GM19240 (cell line): ENCODE measurements around the gene METTL16.
"Not testable (repeated sequence)": the region's sequence is repeated elsewhere in the genome, so short reads cannot be mapped to it uniquely, and the experiment has no call there.

ENCODE experiments used
- DNase-seq: peaks from one replicate; pipeline ENCODE4 v3.0.0; 2011; ENCODE audit warnings: low spot score; ENCODE audit not compliant: insufficient read length

METTL16 gene

DNA sequence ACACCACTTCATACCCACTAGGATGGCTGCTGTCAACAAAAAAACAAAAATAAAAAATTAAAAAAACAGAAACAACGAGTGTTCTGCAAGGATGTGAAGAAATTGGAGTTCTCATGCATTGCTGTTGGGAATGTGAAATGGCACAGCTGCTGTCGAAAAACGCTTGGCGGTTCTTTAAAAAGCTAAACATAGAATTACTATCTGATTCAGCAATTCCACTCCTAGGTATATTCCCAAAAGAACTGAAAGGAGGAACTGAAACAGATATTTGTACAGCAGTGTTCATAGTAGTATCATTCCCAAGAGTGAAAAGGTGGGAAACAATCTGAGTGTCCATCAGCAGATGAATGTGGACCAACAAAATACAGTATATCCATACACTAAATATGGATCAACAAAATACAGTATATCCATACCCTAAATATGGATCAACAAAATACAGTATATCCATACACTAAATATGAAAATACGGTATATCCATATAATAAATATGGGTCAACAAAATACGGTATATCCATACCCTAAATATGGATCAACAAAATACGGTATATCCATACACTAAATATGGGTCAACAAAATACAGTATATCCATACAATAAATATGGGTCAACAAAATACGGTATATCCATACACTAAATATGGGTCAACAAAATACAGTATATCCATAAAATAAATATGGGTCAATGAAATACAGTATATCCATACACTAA is 8.7 kb downstream of the METTL16 start:
- no peak for DNase-seq

DNA sequence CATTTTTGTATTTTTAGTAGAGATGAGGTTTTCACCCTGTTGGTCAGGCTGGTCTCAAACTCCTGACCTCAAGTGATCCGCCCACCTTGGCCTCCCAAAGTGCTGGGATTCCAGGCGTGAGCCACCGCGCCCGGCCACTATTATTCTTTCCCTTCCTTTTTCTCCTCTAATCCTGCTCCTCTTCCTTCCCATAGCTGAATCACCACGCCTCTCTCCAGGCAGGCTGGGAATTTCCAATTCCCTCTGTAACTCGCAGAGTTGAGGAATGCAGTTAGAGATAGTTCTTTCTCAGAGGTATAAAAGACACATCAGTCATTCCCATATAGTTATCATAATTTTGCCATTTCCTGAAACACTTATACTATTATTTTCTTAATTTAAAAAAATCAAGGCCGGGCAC is 11.2 kb downstream of the METTL16 start:
- DNase-seq, result no peak

DNA sequence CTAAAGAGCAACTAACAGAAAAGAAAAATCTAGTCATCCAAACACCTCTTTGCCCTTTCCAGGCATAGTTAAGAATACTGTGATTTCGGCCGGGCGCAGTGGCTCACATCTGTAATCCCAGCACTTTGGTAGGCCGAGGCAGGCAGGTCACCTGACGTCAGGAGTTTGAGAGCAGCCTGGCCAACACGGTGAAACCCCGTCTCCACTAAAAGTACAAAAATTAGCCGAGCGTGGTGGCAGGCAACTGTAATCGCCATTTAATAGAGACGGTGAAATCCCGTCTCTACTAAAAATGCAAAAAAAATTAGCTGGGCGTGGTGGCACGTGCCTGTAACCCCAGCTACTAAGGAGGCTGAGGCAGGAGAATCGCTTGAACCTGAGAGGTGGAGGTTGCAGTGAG is 22.4 kb downstream of the METTL16 start:
- DNase-seq, result not testable (repeated sequence)

DNA sequence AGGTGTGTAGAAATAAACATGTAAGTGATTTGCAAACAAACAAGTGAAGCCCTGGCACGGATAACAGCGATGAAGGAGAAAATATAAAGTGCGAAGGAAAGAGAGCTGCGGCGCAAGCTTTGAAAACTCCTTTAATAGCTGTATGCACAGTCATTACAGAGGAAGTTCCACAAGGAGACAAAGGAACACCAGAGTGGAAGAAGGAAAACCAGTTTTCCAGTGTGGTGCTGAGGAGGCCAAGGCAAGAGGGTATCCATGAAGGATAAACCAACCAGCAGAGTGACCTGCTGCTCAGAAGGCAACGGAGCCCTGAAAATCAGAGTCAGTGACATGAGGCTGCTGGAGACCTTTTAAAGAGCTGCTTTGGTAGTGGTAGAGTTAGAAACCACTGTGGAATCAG is 24.4 kb downstream of the METTL16 start:
- no peak for DNase-seq

DNA sequence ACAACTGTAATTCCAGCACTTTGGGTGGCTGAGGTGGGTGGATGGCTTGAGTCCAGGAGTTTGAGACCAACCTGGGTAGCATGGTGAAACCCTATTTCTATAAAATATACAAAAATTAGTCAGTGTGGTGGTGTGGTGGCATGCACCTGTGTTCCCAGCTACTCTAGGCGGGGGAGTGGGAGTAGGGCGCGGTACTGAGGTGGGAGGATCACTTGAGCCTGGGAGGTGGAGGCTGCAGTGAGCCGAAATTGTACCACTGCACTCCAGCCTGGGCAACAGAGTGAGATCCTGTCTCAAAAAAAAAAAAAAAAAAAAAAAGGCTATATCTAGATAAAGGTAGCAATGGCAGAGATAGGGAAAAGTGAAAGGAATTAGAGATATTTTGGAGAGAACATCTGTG is 25.0 kb downstream of the METTL16 start:
- not testable (repeated sequence) for DNase-seq

DNA sequence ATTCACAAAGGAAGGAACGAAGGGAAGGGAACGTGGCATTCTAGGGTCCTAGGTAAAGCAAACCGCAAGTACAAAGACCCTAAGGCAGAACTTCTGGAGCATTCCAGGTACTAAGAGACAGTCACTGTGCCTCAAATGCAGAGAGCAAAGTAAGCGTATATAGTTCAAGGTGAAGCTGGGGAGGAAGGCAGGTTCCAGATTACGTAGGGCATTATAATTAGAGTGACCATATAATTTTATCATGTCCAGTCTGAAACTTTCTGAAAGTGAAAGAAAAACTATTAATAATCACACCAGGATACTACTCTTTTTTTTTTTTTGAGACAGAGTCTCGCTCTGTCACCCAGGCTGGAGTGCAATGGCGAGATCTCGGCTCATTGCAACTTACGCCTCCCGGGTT is 25.7 kb downstream of the METTL16 start:
- DNase-seq, result no peak

DNA sequence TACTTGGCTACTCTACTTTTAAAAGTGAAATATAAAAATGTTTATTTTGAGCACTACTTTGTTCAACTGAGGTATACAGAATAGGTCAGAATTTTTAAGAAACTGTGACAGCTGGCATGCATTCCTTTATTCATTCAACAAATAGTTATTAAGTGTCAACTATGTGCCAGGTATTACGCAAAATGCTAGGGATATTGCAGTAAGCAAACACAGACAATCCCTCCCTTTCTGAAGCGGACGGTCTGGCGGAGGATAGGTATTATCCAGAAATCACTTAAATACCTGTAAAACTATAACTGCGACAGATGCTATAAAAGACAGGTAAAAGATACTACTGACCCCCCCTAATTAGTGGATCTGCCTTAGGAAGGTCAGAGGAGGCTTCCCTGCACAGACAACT is 26.1 kb downstream of the METTL16 start:
- DNase-seq, result no peak

DNA sequence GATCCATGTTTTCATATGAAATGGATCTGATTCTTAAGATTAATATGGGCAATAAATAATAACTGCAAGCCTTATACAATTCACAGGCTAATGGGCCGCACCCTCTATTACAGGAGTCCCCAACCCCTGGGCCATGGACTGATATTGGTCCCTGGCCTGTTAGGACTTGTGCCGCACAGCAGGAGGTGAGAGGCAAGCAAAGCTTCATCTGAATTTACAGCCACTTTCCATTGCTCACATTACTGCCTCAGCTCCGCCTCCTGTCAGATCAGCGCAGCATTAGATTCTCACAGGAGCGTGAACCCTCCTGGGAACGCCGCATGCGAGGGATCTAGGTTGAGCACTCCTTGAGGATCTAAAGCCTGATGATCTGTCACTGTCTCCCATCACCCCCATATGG is 26.8 kb downstream of the METTL16 start:
- no peak for DNase-seq

DNA sequence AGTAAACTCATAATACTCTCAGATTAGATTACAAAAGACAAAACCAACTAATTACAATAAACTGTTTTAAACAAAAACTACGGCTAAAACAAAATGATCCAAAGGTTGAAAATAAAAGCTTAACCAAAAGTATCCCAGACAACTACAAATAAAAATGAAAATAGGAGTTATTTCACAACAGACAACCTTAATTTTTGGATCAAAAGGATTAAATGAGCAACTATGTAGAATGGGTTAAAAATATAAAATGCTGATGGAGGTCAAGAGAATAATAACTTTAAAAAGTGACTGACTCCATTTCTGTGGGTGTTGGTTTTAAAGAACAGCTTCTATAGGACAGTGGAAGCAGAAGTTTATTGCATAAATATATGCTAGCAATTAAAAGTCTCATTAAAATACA is 28.6 kb downstream of the METTL16 start:
- no peak for DNase-seq

DNA sequence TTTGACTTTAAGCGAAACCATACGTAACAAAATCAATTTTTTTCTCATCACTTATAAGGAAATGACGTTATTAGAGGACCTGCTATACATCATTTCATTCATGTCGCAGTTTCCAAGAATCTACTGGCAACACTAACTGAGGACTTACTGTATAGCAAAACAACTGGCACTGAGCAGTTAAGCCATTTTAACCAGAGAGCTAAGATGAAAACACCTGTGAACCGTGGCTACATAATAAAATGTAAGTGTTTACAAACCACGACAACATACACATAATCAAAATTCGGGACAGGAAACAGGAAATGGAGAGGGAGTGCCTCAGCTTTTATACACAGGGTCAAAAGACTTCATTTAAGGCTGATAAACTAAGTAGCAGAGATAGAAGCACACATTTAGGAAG is 29.5 kb downstream of the METTL16 start:
- DNase-seq, result no peak

DNA sequence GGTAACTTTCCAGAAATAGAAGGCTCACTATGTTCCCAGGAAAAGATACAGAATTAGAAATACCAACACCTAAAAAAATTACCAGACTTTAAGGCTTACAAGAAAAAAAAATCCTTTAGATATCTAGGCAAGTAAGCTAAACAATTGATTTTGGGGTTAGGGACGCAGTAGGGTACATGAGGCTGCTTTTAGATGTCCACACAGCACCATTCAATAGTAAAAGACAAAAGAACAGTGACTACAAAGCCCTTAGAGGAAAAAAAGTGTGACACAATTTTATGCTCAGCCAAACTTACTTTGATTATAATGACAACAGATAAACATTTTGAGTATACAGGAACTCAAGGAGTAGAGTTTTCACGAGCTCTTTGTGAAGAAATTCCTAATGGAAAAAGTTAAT is 29.9 kb downstream of the METTL16 start:
- DNase-seq, result no peak

DNA sequence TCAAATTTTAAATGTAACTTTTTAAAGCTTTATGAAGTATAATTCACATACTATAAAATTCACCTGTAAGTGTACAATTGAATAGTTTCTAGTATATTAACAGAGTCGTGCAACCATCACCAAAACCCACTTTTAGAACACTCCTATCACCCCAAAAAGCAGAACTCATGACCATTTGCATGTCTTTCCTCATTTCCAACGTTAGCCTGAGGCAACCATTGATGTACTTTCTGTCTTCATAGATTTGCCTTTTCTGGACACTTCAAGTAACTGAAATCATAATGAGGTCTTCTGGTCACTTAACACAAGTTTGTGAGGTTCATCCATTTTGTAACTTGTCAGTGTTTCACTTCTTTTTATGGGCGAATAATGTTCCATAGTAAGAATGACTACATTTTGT is 33.2 kb downstream of the METTL16 start:
- no peak for DNase-seq

DNA sequence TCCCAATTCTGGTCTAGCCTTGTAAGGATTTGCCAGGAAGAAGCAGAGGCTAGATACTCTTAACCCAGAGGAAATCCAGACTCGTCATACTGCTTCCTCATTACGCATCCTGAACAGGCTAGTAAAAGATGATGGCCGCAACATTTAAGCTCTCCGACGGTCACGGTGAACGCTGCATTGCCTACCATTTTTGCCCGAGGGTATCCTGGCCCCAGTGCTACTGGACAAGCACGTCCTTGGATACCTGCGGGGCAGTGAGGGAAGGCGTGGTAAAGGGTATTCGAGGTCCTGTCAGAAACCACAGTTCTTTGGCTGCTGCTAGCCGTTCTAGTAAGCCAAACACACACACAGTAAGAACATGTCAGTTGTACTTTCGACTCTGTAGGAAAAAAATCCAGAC is 36.6 kb downstream of the METTL16 start:
- DNase-seq, result no peak

DNA sequence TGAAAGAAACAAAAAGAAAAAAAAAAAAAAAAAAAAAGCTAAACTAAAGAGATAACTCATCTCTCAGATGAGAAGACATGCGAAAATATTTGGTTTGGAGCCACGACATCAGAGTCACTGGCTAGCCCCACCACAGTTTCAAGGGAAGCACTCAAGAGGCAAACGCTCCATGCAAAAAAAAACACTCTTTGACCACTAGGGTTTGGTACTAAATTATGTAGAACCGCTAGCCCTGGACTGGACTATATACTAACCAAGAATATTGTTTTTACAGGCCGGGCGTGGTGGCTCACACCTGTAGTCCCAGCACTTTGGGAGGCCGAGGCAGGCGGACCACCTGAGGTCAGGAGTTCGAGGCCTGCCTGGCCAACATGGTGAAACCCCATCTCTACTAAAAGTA is 37.3 kb downstream of the METTL16 start:
- no peak for DNase-seq

DNA sequence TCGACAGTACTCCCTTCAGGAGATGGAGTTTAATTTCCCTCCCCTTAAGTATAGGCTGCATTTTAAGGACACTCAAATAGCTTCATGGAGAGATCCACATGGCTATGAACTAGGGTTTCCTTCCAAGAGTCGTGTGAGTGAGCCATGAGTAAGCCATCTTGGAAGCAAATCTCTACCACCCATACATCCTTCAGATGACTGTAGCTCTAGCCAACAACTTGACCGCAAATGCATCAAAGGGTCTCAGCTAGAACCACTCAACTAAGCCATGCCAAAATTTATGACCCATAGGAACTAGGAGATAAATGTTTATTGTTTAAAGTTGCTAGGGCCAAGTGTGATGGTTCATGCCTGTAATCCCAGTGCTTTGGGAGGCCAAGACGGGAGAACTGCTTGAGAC is 43.4 kb downstream of the METTL16 start:
- no peak for DNase-seq

DNA sequence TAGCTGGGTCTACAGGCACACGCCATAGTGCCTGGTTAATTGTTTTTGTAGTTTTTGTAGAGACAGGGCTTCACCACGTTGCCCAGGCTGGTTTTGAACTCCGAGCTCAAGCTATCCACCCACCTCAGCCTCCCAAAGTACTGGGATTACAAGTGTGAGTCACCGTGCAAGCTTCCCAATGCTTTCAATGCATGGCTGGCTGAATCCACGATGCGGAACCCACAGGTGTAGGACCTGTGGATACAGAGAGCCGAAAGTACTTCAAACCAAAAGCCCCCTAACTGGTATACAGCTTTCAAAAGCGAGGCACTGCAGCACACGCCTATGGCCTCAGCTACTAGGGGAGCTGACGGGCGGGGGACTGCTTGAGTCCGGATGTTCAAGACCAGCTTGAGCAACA is 44.8 kb downstream of the METTL16 start:
- DNase-seq, result no peak

DNA sequence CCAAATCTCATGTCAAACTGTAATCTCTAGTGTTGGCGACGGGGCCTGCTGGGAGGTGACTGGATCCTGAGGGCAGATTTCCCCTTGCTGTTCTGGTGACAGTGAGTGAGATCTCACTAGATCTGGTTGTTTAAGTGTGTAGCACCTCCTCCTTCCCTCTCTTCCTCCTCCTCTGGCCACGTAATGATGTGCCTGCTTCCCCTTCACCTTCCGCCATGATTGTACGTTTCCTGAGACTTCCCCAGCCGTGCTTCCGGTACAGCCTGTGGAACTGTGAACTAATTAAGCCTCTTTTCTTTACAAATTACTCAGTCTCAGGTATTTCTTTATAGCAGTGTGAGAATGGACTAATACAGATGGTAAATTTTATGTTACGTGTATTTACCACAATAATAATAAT is 49.2 kb downstream of the METTL16 start:
- DNase-seq, result no peak

DNA sequence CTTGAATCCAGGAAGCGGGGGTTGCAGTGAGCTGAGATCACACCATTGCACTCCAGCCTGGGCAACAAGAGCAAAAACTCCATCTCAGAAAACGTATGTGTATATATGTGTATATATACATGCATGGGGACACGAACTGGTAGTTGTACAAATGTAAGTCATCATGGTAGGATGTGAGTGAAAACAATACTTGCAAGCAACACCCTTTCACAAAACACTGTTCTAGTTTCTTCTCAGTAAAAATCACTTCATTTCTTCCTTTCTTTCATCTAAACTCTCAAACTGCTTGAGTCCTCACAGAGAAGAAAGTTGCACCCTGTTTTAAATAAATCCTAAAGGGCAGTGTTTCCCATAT is 51.8 kb downstream of the METTL16 start:
- no peak for DNase-seq

DNA sequence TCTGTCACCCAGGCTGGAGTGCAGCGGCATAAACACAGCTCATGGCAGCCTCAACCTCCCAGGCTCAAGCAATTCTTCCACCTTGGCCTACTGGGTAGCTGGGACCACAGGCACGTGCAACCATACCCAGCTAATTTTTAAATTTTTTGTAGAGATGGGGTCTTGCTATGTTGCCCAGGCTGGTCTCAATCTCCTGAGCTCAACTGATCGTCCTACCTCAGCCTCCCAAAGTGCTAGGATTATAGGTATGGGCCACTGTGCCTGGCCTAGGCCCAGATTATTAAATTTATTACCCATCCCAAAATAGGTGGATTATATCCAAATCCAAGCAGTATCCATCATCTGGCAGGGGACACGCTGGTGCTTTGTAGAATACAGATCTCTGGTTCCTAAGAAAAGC is 53.8 kb downstream of the METTL16 start:
- DNase-seq, result no peak

DNA sequence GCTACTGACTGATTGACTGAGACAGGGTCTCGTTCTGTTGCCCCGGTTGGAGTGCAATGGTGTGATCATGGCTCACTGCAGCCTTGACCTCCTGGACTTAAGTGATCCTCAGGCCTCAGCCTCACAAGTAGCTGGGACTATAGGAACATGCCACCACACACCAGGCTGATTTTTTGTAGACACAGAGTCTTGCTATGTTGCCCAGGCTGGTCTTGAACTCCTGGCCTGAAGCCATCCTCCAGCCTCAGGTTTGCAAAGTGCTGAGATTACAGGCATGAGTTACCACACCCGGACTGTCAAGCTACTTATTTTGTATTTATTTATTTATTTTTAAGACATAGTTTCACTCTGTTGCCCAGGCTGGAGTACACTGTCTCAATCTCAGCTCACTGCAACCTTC is 55.2 kb downstream of the METTL16 start:
- DNase-seq, result no peak

DNA sequence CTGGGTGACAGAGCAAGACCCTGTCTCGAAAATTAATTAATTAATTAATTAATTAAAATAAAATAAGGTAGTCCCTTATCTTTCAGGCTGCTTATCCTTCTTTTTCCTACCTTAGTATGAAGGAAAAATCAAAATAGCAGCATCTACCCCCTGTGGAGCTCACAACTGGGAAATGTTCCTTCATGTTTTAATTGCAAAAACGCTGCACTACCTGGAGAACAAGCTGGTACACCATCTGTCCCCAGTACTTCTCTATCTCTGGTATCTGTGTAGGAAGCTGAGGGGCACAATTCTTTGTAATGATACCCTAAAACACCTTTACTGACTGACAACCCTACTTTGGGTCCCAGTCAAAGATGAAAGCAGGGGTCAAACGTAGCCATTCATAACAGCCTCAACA is 55.7 kb downstream of the METTL16 start:
- DNase-seq, result no peak

DNA sequence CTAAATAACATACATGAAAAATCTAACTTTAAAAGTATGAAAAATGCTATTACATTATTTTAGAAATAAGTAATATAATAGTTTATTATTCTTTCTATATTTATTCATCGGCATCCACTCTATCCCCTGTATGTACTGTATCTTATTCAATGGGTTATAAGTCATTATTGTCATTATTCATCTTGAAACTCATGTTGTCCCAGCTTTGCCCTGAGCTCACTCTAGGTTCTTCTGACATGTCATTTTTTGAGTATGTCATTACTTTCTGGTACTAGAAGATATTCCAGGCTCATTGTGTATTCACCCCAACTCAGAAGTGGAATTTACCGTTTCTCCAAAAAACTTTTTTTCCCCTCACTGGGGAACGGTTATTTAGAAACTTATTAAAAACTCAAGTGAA is 57.8 kb downstream of the METTL16 start:
- no peak for DNase-seq

DNA sequence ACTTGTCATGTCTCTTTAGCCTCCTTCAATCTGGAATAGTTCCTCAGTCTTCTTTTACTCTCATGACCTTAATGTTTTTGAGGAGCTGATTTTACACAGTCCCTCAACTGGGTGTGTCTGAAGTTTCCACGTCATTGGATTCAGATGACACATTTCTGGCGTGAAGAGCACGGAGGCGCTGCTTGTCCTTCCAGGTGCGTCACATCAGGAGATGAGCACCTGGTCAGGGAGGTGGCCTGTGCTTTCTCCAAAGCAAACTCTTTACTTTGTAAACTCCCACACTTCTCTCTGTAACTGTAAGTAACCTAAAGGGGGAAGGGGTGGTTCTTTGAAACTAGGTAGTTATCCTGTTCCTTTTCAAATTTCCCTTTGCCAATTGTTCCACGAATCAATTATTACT is 58.4 kb downstream of the METTL16 start:
- no peak for DNase-seq

DNA sequence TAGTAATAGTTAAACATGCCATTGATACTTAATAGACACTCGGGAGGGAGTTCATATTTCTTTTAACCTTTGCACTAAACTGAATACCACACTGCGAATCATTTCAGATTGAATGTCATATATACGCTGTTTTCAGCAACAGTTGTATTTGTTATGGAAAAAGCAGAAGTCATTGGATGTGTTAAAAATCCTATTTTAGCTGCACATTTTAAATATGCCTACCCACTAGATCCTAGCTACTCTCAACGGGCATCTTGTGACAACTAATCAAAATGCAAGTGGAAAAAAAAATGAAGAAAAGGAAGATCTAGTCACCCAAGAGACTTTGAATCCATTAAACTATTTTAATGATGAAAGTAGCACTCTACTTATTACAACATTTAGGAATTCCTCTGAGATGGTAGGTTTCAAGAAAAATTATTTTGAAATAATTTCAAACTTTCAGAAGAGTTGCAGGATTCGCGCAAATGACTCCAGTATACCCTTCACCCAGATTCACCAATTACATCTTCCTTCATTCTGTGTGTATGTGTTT is 59.4 kb downstream of the METTL16 start:
- no peak for DNase-seq
